Stimulated activated CD8-positive, alpha-beta memory T cell treated with anti-CD3 and anti-CD28 coated beads, Interleukin-7, amount 100 ng/mL, for 24 hours (primary cell): ENCODE measurements around the gene NFE2L1.

Source experiments
- DNase-seq: peaks from one replicate; pipeline ENCODE4 v3.0.0-alpha.2; 2020; ENCODE audit warnings: low read depth

The NFE2L1 gene

GRCh38 chr17:48047113-48047740 lies 932 bp upstream of the NFE2L1 start:
- DNase-seq, result no peak

- no peak for DNase-seq
Measured at GRCh38 chr17:48048384-48049126, 396 bp downstream of the NFE2L1 start.

DNA sequence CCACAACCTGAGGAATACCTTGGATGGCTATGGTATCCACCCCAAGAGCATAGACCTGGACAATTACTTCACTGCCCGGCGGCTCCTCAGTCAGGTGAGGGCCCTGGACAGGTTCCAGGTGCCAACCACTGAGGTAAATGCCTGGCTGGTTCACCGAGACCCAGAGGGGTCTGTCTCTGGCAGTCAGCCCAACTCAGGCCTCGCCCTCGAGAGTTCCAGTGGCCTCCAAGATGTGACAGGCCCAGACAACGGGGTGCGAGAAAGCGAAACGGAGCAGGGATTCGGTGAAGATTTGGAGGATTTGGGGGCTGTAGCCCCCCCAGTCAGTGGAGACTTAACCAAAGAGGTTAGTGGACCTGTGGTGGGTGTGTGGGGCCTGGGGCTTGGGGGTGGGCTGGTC lies 3.1 kb downstream of the NFE2L1 start:
- no peak for DNase-seq

GRCh38 chr17:48051706-48052486 lies 3.7 kb downstream of the NFE2L1 start:
- no peak for DNase-seq

DNA sequence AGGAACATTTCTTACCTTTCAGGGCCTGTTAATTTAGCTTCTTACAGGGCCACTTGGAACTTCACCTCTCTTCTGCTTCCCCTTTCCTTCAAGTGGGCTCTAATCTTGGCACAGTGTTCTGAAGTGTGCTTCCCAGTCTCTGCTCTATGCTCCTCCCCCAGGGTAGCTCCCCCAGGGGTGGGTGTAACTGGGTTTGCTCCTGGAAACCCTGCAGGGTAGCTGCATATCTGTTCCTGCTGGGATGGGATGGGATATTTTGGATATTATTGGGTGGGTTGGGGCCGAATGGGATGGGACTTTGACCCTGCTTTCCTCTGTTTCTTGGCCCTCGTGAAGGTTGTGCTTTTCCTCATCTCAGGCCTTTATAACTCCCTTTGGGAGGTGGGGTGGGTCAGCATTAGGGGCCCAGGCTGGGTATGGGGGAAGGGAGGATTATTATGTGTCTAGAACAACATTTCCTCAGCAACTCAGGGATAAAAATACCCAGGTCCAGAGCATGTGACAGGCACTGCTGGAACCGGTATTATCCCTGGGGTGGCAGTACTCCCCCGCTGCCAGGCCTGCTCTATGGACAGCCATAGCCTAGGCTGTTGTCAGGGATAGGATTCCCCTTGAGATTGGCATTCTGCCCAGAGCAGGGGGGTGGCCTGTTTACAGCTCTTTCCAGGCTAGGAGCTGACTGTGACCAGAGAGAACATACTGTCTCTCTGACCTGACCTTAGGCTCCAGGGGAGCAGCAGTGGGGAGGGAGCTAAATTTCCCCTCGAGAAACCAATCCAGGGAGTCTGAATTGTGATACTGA lies 5.0 kb downstream of the NFE2L1 start:
- no peak for DNase-seq

GRCh38 chr17:48053758-48054237 lies 5.6 kb downstream of the NFE2L1 start:
- DNase-seq, result no peak

DNA sequence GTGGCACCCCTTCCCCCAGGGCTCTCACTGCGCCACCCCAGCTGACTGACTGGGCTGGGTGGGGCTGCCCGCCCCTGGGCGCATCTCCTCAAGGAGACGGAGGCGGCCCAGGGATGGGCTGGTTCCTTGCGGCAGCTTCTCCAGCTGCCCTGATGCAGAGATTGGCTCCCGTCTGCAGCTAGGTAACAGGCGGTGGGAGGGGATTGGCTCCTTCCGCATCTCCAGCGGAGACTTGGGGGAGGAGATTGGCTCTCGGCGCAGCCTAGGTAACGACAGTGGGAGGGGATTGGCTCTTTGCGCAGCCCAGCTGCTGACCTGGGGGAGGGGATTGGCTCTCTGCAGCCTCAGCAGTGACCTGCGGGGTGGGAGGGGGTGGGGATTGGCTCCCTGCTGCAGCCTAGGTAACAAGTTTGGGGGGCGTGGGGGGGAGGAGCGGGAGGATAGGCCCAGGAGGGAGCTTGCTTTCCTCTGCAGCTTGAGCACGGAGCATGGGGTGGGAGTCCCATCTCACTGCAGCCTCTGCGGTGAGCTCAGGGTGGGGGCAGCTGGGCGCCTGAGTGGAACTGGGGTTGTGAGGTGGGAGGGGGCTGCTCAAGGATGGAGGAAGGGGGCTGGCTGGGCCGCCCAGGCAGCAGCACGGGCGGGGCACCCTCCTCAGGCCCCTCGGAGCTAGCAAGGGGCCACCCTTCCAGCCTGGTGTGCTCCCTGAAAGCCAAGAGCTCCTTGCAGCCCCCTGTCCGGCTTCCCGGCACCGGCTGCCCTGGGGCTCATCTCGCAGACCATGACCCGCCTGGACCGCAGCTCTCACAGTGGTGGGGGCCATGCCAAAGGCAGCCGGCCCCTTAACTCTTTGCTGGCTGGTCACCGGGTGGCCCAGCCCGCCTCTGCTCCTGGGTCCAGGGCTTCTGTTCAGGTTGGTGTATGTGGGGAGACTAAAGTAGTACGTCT lies 6.4 kb downstream of the NFE2L1 start:
- no peak for DNase-seq

DNA sequence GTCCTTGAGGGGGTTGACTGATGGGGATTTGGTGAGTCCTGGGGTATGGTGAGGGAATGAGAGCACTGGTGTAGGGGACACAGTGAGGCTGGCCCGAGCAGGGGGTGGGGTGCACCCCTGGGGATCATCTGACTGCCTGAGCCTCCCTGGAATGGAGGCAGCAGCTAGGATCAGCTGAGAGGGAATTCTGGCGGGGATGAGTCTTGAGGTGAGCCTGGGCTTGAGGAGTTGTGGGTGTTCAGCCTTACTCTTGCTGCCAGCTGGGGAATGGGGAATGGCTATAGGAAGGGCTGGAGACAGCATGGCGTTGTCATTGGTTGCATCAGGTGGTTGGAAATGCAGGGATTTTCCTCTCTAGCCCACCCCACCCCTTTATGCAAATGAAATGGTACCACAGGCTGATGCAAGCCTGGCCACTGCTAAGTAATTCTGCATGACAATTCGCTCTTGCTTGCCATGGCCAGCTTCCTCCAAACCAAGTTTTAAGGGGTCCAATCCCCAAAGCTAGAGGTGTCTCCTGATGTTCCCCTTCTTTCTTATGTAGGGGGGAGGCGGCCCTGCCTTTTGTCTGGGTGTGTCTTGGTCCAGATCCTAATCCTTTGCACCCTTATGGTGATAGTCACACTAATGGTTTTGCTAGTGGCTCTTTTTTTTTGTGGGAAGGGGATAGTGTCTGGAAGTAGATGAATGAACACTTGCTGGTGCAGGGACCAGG lies 7.5 kb downstream of the NFE2L1 start:
- DNase-seq, result no peak

- DNase-seq, result no peak
Measured at GRCh38 chr17:48056246-48056745, 8.1 kb downstream of the NFE2L1 start.

GRCh38 chr17:48056879-48057278 lies 8.7 kb downstream of the NFE2L1 start:
- no peak for DNase-seq

GRCh38 chr17:48057626-48058025 lies 9.5 kb downstream of the NFE2L1 start:
- DNase-seq, result no peak

DNA sequence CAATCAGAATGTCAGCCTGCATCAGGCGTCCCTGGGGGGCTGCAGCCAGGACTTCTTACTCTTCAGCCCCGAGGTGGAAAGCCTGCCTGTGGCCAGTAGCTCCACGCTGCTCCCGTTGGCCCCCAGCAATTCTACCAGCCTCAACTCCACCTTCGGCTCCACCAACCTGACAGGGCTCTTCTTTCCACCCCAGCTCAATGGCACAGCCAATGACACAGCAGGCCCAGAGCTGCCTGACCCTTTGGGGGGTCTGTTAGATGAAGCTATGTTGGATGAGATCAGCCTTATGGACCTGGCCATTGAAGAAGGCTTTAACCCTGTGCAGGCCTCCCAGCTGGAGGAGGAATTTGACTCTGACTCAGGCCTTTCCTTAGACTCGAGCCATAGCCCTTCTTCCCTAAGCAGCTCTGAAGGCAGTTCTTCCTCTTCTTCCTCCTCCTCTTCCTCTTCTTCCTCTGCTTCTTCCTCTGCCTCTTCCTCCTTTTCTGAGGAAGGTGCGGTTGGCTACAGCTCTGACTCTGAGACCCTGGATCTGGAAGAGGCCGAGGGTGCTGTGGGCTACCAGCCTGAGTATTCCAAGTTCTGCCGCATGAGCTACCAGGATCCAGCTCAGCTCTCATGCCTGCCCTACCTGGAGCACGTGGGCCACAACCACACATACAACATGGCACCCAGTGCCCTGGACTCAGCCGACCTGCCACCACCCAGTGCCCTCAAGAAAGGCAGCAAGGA lies 10.4 kb downstream of the NFE2L1 start:
- no peak for DNase-seq

DNA sequence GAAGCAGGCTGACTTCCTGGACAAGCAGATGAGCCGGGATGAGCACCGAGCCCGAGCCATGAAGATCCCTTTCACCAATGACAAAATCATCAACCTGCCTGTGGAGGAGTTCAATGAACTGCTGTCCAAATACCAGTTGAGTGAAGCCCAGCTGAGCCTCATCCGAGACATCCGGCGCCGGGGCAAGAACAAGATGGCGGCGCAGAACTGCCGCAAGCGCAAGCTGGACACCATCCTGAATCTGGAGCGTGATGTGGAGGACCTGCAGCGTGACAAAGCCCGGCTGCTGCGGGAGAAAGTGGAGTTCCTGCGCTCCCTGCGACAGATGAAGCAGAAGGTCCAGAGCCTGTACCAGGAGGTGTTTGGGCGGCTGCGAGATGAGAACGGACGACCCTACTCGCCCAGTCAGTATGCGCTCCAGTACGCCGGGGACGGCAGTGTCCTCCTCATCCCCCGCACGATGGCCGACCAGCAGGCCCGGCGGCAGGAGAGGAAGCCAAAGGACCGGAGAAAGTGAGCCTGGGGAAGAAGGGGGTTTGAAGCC lies 11.0 kb downstream of the NFE2L1 start:
- DNase-seq, result no peak

DNA sequence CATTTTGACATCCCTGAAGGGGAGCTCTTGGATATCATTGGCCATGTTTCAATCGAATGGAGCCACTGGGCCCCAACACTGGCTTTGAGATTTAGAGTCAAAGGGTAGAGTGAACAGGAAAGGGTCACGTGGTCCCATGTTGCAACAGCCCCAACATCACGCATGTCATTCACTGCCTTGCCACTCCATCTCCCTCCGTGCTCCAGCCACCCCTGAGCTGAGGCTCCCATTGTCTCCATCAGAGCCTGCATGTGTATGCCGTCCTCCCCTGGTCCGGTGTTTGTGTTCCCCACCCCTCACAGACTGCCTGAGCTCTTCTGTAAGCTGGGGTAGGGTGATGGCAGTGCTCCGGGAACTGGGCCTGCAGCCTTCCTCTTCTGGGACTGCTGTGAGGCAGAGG lies 12.1 kb downstream of the NFE2L1 start:
- no peak for DNase-seq

GRCh38 chr17:48062273-48062672 lies 14.1 kb downstream of the NFE2L1 start:
- no peak for DNase-seq

DNA sequence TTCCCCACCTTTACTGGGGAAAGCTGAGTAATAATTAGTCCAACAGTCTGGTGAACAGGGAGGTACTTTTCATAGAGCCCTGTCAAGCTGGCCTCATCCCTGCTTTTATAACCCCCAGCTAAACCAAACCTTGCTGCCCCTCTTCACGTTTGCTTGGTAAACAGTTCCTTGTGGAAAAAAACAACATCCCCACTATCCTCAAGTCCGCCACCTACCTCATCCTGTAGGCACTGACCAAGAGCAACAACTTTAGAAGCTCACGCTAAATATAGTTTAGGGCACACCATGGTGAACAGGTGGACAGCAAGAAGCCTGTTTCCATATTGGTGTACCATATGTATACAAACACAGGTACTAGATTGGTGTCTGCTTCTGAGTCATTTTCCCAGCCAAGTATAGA lies 16.5 kb downstream of the NFE2L1 start:
- DNase-seq, result no peak

DNA sequence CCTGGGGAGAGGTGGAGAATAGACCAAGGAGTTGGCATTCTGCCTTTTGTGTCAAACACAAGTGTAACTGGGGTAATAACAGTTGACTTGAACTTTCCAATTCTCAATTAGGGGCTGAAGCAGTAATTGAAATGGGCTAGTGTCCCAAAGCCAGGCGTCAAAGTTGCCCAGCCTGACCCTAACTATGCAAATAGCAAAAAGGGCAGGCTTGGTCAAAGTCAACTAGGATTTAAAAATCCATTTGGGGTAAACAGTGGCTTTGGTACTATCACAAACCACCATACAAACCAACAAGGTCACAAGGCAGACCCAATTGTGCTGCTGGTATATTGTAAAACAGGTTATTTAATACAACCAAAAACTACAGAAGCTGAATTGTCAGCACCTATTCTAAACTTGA lies 18.0 kb downstream of the NFE2L1 start:
- DNase-seq, result no peak

DNA sequence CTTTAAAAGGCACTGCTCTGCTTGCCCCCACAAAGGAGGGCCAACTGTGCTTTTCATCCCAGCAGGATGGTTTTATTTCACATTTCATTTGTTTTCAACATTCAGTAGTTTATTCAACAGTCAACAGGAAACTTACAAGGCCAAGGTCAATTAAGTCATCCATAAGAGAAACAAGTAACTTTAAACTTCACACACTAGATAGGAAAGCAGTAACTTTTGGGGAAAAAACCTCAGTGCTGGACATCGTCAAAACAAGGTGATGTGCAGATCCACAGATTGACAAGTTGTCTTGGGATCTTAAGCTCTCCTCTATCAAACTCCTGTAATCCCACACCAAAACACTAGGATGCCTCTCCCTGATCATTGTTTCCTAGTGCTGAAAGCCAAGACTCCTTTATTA lies 18.5 kb downstream of the NFE2L1 start:
- no peak for DNase-seq

- no peak for DNase-seq
Measured at GRCh38 chr17:48067245-48067644, 19.1 kb downstream of the NFE2L1 start.
